ENCODE measurements around the gene NISCH. TPM values are rescaled to one million over a fixed set of nuclear protein-coding genes. Genes with fewer than 3 reads are reported as not detected.

Gene NISCH
- total and polyA plus RNA-seq, 2 experiments from 2014 or later: 18.4 to 76.4 TPM

DNA sequence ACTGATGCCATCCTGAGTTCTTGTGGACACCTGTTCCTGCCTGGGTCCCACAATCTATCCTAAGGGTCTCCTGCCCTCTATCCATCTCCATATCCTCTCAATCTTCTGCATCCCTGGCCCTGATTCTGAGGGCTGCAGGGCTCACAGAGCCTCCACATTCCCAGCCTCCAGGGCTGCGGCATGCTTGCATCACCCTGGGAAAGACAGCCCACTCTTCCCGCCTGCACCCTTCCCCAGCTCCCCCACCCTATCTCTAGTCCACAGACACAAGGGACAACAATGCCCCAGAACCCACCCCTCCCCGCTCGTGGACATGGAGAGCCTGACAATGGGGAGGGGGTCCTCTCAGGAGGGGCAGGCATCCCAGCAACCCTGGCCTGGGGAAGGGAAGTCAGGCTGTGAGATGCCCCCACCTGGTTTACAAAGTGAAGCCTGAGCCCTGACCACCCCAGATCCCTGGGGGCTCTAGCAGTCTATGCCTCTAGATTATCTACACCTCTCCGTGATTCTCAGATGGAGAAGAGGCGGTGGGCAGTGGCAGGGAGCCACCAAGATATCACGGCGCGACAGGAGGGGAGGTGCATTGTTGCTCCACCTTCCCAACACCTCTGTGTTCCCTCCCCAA, 20.8 kb upstream of the NISCH start (continued):
- TF ChIP-seq, protein P1, sequence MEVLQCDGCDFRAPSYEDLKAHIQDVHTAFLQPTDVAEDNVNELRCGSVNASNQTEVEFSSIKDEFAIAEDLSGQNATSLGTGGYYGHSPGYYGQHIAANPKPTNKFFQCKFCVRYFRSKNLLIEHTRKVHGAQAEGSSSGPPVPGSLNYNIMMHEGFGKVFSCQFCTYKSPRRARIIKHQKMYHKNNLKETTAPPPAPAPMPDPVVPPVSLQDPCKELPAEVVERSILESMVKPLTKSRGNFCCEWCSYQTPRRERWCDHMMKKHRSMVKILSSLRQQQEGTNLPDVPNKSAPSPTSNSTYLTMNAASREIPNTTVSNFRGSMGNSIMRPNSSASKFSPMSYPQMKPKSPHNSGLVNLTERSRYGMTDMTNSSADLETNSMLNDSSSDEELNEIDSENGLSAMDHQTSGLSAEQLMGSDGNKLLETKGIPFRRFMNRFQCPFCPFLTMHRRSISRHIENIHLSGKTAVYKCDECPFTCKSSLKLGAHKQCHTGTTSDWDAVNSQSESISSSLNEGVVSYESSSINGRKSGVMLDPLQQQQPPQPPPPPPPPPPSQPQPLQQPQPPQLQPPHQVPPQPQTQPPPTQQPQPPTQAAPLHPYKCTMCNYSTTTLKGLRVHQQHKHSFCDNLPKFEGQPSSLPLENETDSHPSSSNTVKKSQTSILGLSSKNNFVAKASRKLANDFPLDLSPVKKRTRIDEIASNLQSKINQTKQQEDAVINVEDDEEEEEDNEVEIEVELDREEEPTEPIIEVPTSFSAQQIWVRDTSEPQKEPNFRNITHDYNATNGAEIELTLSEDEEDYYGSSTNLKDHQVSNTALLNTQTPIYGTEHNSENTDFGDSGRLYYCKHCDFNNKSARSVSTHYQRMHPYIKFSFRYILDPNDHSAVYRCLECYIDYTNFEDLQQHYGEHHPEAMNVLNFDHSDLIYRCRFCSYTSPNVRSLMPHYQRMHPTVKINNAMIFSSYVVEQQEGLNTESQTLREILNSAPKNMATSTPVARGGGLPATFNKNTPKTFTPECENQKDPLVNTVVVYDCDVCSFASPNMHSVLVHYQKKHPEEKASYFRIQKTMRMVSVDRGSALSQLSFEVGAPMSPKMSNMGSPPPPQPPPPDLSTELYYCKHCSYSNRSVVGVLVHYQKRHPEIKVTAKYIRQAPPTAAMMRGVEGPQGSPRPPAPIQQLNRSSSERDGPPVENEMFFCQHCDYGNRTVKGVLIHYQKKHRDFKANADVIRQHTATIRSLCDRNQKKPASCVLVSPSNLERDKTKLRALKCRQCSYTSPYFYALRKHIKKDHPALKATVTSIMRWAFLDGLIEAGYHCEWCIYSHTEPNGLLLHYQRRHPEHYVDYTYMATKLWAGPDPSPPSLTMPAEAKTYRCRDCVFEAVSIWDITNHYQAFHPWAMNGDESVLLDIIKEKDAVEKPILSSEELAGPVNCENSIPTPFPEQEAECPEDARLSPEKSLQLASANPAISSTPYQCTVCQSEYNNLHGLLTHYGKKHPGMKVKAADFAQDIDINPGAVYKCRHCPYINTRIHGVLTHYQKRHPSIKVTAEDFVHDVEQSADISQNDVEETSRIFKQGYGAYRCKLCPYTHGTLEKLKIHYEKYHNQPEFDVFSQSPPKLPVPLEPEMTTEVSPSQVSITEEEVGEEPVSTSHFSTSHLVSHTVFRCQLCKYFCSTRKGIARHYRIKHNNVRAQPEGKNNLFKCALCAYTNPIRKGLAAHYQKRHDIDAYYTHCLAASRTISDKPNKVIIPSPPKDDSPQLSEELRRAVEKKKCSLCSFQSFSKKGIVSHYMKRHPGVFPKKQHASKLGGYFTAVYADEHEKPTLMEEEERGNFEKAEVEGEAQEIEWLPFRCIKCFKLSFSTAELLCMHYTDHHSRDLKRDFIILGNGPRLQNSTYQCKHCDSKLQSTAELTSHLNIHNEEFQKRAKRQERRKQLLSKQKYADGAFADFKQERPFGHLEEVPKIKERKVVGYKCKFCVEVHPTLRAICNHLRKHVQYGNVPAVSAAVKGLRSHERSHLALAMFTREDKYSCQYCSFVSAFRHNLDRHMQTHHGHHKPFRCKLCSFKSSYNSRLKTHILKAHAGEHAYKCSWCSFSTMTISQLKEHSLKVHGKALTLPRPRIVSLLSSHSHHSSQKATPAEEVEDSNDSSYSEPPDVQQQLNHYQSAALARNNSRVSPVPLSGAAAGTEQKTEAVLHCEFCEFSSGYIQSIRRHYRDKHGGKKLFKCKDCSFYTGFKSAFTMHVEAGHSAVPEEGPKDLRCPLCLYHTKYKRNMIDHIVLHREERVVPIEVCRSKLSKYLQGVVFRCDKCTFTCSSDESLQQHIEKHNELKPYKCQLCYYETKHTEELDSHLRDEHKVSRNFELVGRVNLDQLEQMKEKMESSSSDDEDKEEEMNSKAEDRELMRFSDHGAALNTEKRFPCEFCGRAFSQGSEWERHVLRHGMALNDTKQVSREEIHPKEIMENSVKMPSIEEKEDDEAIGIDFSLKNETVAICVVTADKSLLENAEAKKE (CRISPR knock-in tag; IDR thresholded peaks at IDR 0.05): no peak
- TF ChIP-seq ETS1 (IDR thresholded peaks at IDR 0.05): no peak

DNA sequence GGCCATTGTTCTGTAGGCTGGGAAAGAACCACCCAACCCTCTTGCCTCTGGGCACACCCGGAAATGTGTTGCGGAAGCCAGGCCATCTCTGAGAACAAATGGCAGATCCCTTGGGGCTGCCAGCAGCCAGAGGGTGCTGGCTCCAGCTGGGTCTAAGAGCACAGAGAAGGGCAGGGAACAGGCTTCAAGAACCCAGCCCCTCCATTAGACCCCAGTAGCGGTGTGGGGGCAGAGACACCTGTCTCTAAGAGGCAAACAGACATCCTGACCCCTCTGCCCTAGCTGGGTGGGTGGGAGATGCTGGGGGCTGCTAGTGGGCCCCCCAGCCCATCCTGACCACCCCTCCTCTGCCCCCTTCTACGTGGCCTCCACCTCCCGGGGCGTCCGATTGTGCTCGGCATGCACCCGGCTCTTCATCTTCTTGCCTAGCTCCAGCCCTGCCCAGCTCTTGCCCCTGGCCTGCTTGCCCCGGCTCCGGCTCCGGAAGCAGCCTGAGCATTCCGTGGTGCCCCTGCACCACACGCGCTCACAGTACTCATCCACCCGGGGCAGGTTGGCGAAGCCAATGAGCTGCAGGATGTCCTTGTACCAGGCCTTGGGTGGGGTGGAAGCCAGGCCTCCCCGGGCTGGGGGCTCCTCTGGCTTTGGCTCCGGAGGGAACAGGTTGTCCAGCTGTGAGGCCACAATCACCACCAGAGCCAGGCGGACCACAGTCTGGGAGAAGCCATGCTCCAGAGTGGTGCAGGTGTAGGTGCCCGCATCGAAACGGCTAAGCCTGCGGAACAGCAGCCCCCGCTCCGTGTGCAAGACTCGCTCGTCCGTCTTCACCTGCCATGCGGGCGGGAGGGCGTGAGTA, 19.9 kb upstream of the NISCH start:
- Histone ChIP-seq H3K79me2 (replicated peaks; ENCODE audit: insufficient read depth) (no peaks in the 10 kb centered on the region), H3K27ac (ENCODE audit: low read depth) (no peak overlapping the region), H3K4me2 (no peak overlapping the region), H3F3A (replicated peaks; ENCODE audit: low read depth) (no peaks in the 10 kb centered on the region), H3K36me3 (ENCODE audit: insufficient read depth) (no peaks in the 10 kb centered on the region), H3K4me1 (ENCODE audit: insufficient read depth) (no peaks in the 10 kb centered on the region), H3K4me3 (no peak overlapping the region), H3K27me3 (ENCODE audit: insufficient read depth) (no peaks in the 10 kb centered on the region), H3K9me2 (ENCODE audit: insufficient read depth) (no peaks in the 10 kb centered on the region), H2AFZ (no peak overlapping the region), H4K20me1 (replicated peaks; ENCODE audit: insufficient read depth) (no peaks in the 10 kb centered on the region)
- H3K27ac Mint-ChIP-seq: no peak overlapping the region
- ATAC-seq: no peak
- peaks cover 10% of the 10 kb centered on the region for H3K27me3 Mint-ChIP-seq (ENCODE audit: insufficient read depth, low read depth, poor library complexity)
- peaks cover 11% of the 10 kb centered on the region for H3K4me1 Mint-ChIP-seq
- DNase-seq (ENCODE audit: low spot score): no peak
- no peaks in the 10 kb centered on the region for H3K9me3 Mint-ChIP-seq
- H3K36me3 Mint-ChIP-seq (ENCODE audit: low read depth): no peaks in the 10 kb centered on the region; the same call in 2 of the 3 replicates
- no peak overlapping the region for H3K4me3 Mint-ChIP-seq
- TF ChIP-seq ZNF114 (CRISPR knock-in tag; IDR thresholded peaks at IDR 0.05): no peak
- TF ChIP-seq JUNB (IDR thresholded peaks at IDR 0.05; ENCODE audit: unreplicated experiment): no peak
- no peak for TF ChIP-seq EZH2phosphoT487 (IDR thresholded peaks at IDR 0.05; ENCODE audit: unreplicated experiment)
- TF ChIP-seq, protein P2, sequence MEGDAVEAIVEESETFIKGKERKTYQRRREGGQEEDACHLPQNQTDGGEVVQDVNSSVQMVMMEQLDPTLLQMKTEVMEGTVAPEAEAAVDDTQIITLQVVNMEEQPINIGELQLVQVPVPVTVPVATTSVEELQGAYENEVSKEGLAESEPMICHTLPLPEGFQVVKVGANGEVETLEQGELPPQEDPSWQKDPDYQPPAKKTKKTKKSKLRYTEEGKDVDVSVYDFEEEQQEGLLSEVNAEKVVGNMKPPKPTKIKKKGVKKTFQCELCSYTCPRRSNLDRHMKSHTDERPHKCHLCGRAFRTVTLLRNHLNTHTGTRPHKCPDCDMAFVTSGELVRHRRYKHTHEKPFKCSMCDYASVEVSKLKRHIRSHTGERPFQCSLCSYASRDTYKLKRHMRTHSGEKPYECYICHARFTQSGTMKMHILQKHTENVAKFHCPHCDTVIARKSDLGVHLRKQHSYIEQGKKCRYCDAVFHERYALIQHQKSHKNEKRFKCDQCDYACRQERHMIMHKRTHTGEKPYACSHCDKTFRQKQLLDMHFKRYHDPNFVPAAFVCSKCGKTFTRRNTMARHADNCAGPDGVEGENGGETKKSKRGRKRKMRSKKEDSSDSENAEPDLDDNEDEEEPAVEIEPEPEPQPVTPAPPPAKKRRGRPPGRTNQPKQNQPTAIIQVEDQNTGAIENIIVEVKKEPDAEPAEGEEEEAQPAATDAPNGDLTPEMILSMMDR (conservative IDR thresholded peaks at IDR 0.05; ENCODE audit: low read depth in 2 of 2): no peak
- TF ChIP-seq ETS1 (IDR thresholded peaks at IDR 0.05): no peak

Data from GM23338 (cell line).